Naive thymus-derived CD8-positive, alpha-beta T cell (primary cell): ENCODE results near the gene ZNF583. TPM values are rescaled to one million over a fixed set of nuclear protein-coding genes. Genes with fewer than 3 reads are reported as not detected.

ENCODE experiments used
- ATAC-seq, 2 donors: fragments of 150-1000 bp; cut with Tn5 transposase in 1 of 2; sonication (Bioruptor Pico), chemical (Tn5 transposase) in 1 of 2; 1 replicate in 1 of 2; 2 replicates in 1 of 2; pipeline ENCODE4 v1.10.0; 2021; ENCODE audit warnings: mild to moderate bottlenecking in 2 of 2, moderate library complexity in 2 of 2
- POLR2A ChIA-PET: fragments of 350-600 bp; sonication (Branson Sonifier 250); formaldehyde crosslinking; loops from one replicate; lab custom pipeline; 2021; ENCODE audit warnings: antibody characterized with exemption; lab: Charles Lee
- DNase-seq, 10 donors: peaks; one replicate each; pipeline versions ENCODE4 v3.0.0 to v3.0.0-alpha.2; 2020 to 2022
- H3K27ac Mint-ChIP-seq, 10 donors: one replicate each; pipeline ENCODE4 v1.8.0; 2020 to 2022; ENCODE audit warnings: mild to moderate bottlenecking in 10 of 10, mixed read lengths in 10 of 10, moderate library complexity in 4 of 10, inconsistent platforms in 1 of 10
- H3K27me3 Mint-ChIP-seq, 5 donors: one replicate each; pipeline ENCODE4 v1.8.0; 2021 to 2022; ENCODE audit warnings: mixed read lengths in 5 of 5
- H3K36me3 Mint-ChIP-seq, 3 donors: one replicate each; pipeline ENCODE4 v1.8.0; 2020 to 2022; ENCODE audit warnings: mixed read lengths in 3 of 3, mild to moderate bottlenecking in 2 of 3, inconsistent platforms in 1 of 3
- H3K4me1 Mint-ChIP-seq, 4 donors: one replicate each; pipeline ENCODE4 v1.8.0; 2021 to 2022; ENCODE audit warnings: mixed read lengths in 4 of 4
- H3K4me3 Mint-ChIP-seq, 10 donors: one replicate each; pipeline ENCODE4 v1.8.0; 2020 to 2022; ENCODE audit warnings: mild to moderate bottlenecking in 10 of 10, mixed read lengths in 10 of 10, moderate library complexity in 6 of 10, inconsistent platforms in 1 of 10
- H3K9me3 Mint-ChIP-seq, 9 donors: one replicate each; pipeline ENCODE4 v1.8.0; 2020 to 2022; ENCODE audit warnings: mixed read lengths in 9 of 9, mild to moderate bottlenecking in 3 of 9, inconsistent platforms in 1 of 9, moderate library complexity in 1 of 9
- polyA plus RNA-seq, 3 donors: library from polyadenylated mRNA; unstranded; fragments of 300-500 nt; fragmentation: Illumina TruSeq; gene quantifications; one replicate each; pipeline ENCODE4 v1.2.3, GENCODE V29; 2021
- total RNA-seq, 8 experiments: library from RNA in 2 of 8; stranded (reverse) in 2 of 8; gene quantifications; one replicate each; pipeline ENCODE4 v1.2.3 and lab custom pipeline; 2021 to 2026

The ZNF583 gene
- total and polyA plus RNA-seq, 5 experiments from 2014 or later = 12.1 to 17.3 (median 14.0) TPM

DNA sequence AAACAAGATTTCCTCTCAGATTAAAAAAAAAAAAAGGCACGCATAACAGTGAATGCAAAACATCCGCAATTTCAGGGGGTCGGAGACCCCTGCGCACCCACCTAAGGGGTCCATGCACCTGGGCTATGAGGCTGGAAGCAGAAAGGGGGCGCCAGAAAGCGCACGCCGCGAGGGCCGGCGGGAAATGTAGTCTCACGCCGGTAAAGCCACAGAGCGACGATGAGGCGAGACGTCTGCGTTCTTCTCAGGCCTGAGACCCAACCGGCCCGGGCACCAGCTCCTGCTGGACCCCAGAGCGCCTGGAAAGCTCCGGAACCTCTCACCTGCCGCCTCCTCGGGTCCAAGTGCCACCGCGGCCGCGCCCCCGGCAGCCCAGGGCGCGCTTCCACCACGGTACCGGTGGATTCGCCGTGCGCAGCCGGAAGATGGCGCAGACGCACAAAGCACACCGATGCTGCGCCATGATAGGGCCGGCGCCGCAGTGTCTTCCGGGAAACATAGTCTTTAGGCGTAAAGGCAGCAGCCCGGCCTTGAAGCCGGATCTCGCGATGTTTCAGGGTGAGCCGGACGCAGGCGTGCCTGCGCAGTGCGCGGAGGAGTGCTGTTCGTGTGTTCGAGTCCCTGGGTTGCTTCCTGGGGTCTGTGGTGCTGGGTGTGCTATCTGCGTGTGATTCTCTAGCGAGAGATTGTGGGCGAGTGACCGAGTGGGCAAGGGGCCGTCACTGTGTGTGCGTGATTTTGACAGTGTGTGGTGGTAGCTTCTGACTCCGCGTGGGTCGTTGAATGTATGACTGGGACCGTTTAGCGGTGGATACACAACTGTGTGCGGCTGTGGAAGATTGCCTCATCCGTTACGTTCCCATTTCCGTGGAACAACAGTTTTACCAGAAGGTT lies 10.8 kb upstream of the ZNF583 start, which contains the start of gene ZNF582:
TSS of gene ZNF582 (minus strand) at position 416 of the 894 bp plus-strand sequence. CDS start 1,782 bp downstream, outside the sequence.
- H3K27me3 Mint-ChIP-seq = no peaks in the 10 kb centered on the region
- POLR2A ChIA-PET = interaction anchor here (1.0 to 2.5 kb wide), 5 partner anchors 11 to 279 kb away, joined by 3 to 16 read pairs (median 4); partner anchors contain the start of genes ZNF471, ZNF583, ZNF835 and ZSCAN5A
- H3K36me3 Mint-ChIP-seq = peaks cover 46 to 78% (median 59%) of the 10 kb centered on the region in 3 donors

DNA sequence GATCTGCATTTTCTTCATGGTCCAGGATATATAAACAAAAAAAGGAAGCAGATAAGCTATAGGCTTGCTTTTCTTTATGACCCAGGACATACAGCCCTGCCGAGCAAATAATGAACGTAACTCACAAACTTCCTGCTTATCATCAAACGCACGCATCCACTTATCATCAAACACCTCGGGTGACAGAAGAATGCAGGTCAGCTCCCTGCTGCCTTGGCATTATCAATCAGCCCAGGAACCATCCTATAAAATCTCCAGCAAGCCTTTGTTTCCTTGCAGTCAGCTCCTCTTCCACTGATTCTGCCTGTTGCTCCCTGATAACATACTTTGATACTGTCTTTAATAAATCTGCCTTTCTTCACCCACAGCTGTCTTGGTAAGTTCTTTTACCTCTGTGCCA lies 5.3 kb upstream of the ZNF583 start:
- POLR2A ChIA-PET = no interaction called here
- Mint-ChIP-seq H3K9me3 (peaks cover 15 to 95% (median 60%) of the 10 kb centered on the region in 9 donors), H3K27me3 (no peaks in the 10 kb centered on the region), H3K4me1 (peaks cover 9 to 16% (median 13%) of the 10 kb centered on the region in 4 donors), H3K27ac (no peak overlapping the region), H3K4me3 (no peak overlapping the region), H3K36me3 (peaks cover 27 to 73% (median 61%) of the 10 kb centered on the region in 3 donors)
- no peak for ATAC-seq
- DNase-seq = no peak

More for the DNA sequence above, 10.8 kb upstream of the ZNF583 start, which contains the start of gene ZNF582:
- DNase-seq (peak; percentile 81 to 98 (median 90)), ATAC-seq (peak; percentile 97)
- H3K4me3 Mint-ChIP-seq = peak within 1 kb of the TSS; percentile 93 to 100 (median 99)
- H3K9me3 Mint-ChIP-seq = peaks cover 15 to 82% (median 57%) of the 10 kb centered on the region in 9 donors
- peaks cover 6 to 20% (median 11%) of the 10 kb centered on the region in 4 donors for H3K4me1 Mint-ChIP-seq
- peak within 1 kb of the TSS; percentile 92 to 99 (median 96) for H3K27ac Mint-ChIP-seq

DNA sequence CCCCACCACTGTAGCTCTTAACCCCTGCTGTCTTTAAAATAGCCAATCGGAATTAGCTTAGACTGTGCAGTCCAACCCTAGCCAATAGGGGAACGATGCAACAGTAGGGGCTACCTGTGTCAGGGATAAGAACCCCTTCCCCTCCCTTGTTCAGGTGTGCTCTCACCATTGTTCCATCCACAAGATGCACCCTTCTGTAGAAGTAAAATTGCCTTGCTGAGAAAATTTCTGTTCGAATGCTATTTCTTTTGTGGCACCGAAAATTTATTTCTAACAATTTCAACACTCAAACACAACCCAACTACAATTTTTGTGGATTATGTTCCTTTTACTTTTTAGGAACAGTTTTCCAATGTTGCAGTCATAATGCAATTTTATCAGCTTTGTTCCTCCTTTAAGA lies 3.6 kb upstream of the ZNF583 start:
- Mint-ChIP-seq H3K9me3 (peaks cover 6 to 90% (median 57%) of the 10 kb centered on the region in 9 donors), H3K36me3 (peaks cover 31 to 65% (median 62%) of the 10 kb centered on the region in 3 donors), H3K4me3 (no peak overlapping the region), H3K27ac (no peak overlapping the region), H3K4me1 (peaks cover 21 to 26% (median 24%) of the 10 kb centered on the region in 4 donors), H3K27me3 (no peaks in the 10 kb centered on the region)
- no peak for DNase-seq
- no peak for ATAC-seq
- POLR2A ChIA-PET = no interaction called here

DNA sequence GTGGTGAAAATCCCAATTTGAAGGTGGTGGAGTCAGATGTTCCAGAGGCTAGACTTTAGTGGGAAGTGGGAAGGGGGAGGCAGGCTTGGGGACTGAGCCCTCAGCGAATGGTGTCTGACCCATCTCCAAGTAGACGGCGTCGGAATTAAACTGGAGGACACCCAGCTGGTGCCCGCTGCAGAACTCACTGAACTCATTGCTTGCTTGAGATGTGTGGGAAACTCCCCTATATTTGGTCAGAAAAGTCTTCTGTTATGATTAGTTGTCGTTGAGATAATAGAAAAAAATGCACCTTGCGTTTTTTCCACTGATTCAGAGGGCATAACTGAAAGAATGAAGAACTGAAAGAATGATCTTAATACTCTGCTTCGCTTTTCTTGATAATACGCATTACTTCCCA lies 871 bp upstream of the ZNF583 start:
- Mint-ChIP-seq H3K36me3 (peaks cover 43 to 65% (median 65%) of the 10 kb centered on the region in 3 donors), H3K4me3 (peak overlapping the region; percentile 81 to 95 (median 93)), H3K9me3 (peaks cover 23 to 89% (median 69%) of the 10 kb centered on the region in 9 donors), H3K27me3 (no peaks in the 10 kb centered on the region), H3K27ac (peak overlapping the region; percentile 87 to 99 (median 98)), H3K4me1 (peaks cover 23 to 30% (median 25%) of the 10 kb centered on the region in 4 donors)
- ATAC-seq (no peak), DNase-seq (no peak)
- POLR2A ChIA-PET = interaction anchor here (1.0 to 2.5 kb wide), 5 partner anchors 10 to 788 kb away, joined by 3 to 16 read pairs (median 4); partner anchors contain the start of genes ZNF264, ZNF582 and ZNF835

DNA sequence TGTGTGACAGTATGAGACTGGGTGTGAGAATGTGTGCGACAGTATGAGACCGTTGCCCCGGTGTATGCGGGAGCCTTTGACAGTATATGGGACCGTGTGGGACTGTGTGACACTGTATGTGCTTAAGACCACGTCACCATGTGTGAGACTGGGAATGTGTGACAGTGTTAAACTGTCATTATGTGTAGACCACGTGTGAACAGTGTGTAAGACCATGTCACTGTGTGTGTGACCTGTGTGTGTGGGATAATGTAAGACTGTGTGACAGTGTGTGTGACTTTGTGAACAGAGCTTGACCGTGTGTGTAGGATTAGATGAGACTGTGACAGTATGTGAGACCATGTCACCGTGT lies 549 bp downstream of the ZNF583 start:
- POLR2A ChIA-PET = interaction anchor here (1.1 to 2.5 kb wide), 4 partner anchors 11 to 164 kb away, joined by 4 to 16 read pairs (median 7); partner anchors contain the start of gene ZNF582
- DNase-seq (peak in 1 of 10 donors; percentile 0), ATAC-seq (no peak)
- Mint-ChIP-seq H3K9me3 (peaks cover 31 to 85% (median 67%) of the 10 kb centered on the region in 9 donors), H3K27me3 (no peaks in the 10 kb centered on the region), H3K4me1 (peaks cover 23 to 30% (median 26%) of the 10 kb centered on the region in 4 donors), H3K36me3 (peaks cover 45 to 65% (median 62%) of the 10 kb centered on the region in 3 donors), H3K4me3 (peak overlapping the region; percentile 81 to 95 (median 93)), H3K27ac (peak overlapping the region; percentile 87 to 99 (median 98))

DNA sequence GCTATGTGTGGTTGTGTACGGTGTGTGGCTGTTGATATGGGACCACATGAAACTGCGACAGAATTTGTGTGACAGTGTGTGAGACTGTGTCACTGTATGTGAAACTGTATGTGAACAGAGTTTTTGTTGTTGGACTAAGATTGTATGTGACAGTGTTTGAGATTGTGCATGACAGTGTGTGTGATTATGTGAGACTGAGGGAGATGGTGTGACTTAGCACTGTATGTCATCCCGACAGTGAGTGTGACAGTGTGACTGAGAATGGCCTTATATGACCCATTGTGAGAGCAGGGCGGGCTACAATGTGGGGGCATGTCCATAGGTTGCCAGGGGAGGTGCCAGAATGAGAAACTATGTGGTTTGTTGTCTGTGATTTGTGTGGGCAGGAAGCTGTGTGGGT lies 930 bp downstream of the ZNF583 start:
- ATAC-seq (no peak), DNase-seq (no peak)
- H3K27me3 Mint-ChIP-seq = no peaks in the 10 kb centered on the region
- peaks cover 32 to 85% (median 67%) of the 10 kb centered on the region in 9 donors for H3K9me3 Mint-ChIP-seq
- POLR2A ChIA-PET = interaction anchor here (2.5 kb wide), 1 partner anchor 12 kb away, joined by 16 read pairs; the partner anchor contains the start of gene ZNF582
- H3K4me1 Mint-ChIP-seq = peaks cover 23 to 30% (median 26%) of the 10 kb centered on the region in 4 donors
- peak overlapping the region in 9 of 10 donors; percentile 63 to 99 (median 98) for H3K27ac Mint-ChIP-seq
- H3K36me3 Mint-ChIP-seq = peaks cover 49 to 65% (median 65%) of the 10 kb centered on the region in 3 donors
- peak overlapping the region; percentile 81 to 95 (median 93) for H3K4me3 Mint-ChIP-seq

DNA sequence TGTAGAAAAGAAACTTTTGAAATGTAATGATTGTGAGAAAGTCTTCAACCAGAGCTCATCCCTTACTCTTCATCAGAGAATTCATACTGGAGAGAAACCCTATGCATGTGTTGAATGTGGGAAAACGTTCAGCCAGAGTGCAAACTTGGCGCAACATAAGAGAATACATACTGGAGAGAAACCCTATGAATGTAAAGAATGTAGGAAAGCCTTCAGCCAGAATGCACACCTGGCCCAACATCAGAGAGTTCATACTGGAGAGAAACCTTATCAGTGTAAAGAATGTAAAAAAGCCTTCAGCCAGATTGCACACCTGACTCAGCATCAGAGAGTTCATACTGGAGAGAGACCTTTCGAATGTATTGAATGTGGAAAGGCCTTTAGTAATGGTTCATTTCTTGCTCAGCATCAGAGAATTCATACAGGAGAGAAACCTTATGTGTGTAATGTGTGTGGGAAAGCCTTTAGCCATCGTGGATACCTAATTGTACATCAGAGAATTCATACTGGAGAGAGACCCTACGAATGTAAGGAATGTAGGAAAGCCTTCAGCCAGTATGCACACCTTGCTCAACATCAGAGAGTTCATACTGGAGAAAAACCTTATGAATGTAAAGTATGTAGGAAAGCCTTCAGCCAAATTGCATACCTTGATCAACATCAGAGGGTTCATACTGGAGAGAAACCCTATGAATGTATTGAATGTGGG lies 19.3 kb downstream of the ZNF583 start:
- Mint-ChIP-seq H3K4me3 (no peak overlapping the region), H3K27me3 (no peaks in the 10 kb centered on the region), H3K4me1 (no peaks in the 10 kb centered on the region), H3K9me3 (peaks cover 13 to 100% (median 55%) of the 10 kb centered on the region in 9 donors), H3K36me3 (peaks cover 44 to 88% (median 76%) of the 10 kb centered on the region in 3 donors), H3K27ac (no peak overlapping the region)
- no peak for ATAC-seq
- no peak for DNase-seq
- POLR2A ChIA-PET = no interaction called here

DNA sequence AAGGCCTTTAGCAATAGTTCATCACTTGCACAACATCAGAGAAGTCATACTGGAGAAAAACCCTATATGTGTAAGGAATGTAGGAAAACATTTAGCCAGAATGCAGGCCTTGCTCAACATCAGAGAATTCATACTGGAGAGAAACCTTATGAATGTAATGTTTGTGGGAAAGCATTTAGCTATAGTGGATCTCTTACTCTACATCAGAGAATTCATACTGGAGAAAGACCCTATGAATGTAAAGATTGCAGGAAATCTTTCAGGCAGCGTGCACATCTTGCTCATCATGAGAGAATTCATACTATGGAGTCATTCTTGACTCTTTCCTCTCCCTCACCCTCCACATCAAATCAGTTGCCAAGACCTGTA lies 19.8 kb downstream of the ZNF583 start:
- POLR2A ChIA-PET = no interaction called here
- Mint-ChIP-seq H3K27me3 (no peaks in the 10 kb centered on the region), H3K27ac (no peak overlapping the region), H3K4me1 (no peaks in the 10 kb centered on the region), H3K36me3 (peaks cover 38 to 83% (median 71%) of the 10 kb centered on the region in 3 donors), H3K4me3 (no peak overlapping the region), H3K9me3 (peaks cover 13 to 99% (median 49%) of the 10 kb centered on the region in 9 donors)
- no peak for DNase-seq
- no peak for ATAC-seq

DNA sequence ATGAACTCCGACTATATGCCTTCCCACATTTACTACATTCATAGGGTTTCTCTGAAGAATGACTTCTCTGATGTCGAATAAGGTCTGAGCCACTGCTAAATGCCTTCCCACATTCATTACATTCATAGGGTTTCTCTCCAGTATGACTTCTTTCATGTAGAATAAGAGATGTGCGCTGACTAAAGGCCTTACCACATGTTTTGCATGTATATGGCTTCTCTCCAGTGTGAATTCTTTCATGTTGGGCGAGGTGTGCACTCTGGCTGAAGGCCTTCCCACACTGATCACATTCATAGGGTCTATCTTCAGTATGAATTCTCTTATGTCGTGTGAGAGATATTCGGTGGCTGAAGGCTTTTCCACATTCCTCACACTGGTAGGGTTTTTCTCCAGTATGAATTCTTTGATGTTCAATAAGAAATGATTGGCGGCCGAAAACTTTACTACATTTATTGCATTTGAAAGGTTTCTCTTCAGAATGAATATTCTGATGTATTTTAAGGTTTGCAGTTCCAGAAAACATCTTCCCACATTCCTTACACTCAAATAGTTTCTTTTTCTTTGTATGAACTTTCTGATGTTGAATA lies 37.2 kb downstream of the ZNF583 start:
- ATAC-seq (no peak), DNase-seq (no peak)
- Mint-ChIP-seq H3K27me3 (no peaks in the 10 kb centered on the region), H3K4me3 (no peak overlapping the region), H3K27ac (no peak overlapping the region), H3K36me3 (peaks cover 11 to 56% (median 49%) of the 10 kb centered on the region in 3 donors), H3K9me3 (peaks cover 28 to 85% (median 64%) of the 10 kb centered on the region in 9 donors), H3K4me1 (no peaks in the 10 kb centered on the region)
- POLR2A ChIA-PET = no interaction called here

DNA sequence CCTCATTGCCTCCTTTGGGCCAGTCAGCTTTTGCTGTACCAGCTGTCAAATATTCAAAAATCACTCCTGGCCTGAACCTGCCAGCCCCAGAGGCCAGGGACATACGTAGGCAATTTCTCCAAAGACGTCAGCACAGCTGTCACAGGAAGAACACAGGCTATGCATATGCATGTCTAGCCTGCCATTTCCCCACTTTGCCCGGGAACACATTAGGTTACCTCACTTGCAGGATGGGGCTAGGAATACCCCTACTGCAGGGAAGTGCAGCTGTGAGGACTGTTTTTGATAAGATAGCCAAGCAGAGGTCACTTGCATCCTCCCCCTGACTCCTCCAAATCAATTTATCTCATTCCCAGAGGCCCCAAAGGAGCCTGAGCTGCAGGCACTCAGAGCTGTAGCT lies 70.2 kb downstream of the ZNF583 start:
- Mint-ChIP-seq H3K36me3 (peaks cover 48 to 73% (median 63%) of the 10 kb centered on the region in 3 donors), H3K27me3 (peaks cover 10 to 40% (median 26%) of the 10 kb centered on the region in 5 donors), H3K9me3 (peaks cover 14 to 99% (median 69%) of the 10 kb centered on the region in 9 donors), H3K4me3 (no peak overlapping the region), H3K27ac (no peak overlapping the region), H3K4me1 (peaks cover 19 to 27% (median 24%) of the 10 kb centered on the region in 4 donors)
- POLR2A ChIA-PET = no interaction called here
- DNase-seq (no peak), ATAC-seq (no peak)

DNA sequence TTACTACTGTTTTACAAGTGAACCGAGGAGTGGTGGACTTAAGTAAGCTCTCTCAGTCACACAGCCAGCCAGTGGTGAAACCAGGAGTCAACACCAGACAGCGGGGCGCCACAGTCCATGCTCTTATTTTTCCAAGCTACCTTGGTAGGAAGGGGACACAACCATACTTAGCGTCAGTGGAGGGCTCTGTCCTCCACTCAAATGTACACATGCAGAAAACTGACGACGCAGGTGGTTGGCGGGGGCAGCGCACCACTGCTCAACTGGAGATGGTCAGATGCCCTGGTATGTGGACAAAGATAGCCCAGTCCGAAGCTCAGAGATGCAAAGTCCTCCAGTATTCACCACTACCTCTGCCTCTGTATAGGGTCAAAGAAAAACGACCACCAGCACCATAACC lies 72.0 kb downstream of the ZNF583 start:
- peak overlapping the region in 8 of 10 donors; percentile 15 to 98 (median 97) for H3K4me3 Mint-ChIP-seq
- POLR2A ChIA-PET = no interaction called here
- H3K4me1 Mint-ChIP-seq = peaks cover 19 to 27% (median 24%) of the 10 kb centered on the region in 4 donors
- ATAC-seq = no peak
- H3K27ac Mint-ChIP-seq = peak overlapping the region in 7 of 10 donors; percentile 96 to 99 (median 99)
- peak in 1 of 10 donors; percentile 0 for DNase-seq
- H3K36me3 Mint-ChIP-seq = peaks cover 42 to 73% (median 63%) of the 10 kb centered on the region in 3 donors
- H3K27me3 Mint-ChIP-seq = peaks cover 12 to 40% (median 26%) of the 10 kb centered on the region in 5 donors
- peaks cover 16 to 98% (median 76%) of the 10 kb centered on the region in 9 donors for H3K9me3 Mint-ChIP-seq
